Endothelial cell (in vitro differentiated cells): ENCODE results near the gene LAMTOR4. TPM values are rescaled to one million over a fixed set of nuclear protein-coding genes. Genes with fewer than 3 reads are reported as not detected.
A peak's percentile ranks its signal among the peaks of the same experiment; 100 is the strongest.

ENCODE experiments used
- DNase-seq: peaks from one replicate; pipeline ENCODE4 v3.0.0; 2021; ENCODE audit warnings: low spot score
- H3K27ac Mint-ChIP-seq: one replicate; pipeline ENCODE4 v1.8.0; 2021; ENCODE audit warnings: mixed read lengths, inconsistent platforms; ENCODE audit not compliant: unreplicated experiment
- H3K27me3 Mint-ChIP-seq: one replicate; pipeline ENCODE4 v1.8.0; 2021; ENCODE audit warnings: mild to moderate bottlenecking, moderate library complexity, mixed read lengths, inconsistent platforms; ENCODE audit not compliant: unreplicated experiment
- H3K36me3 Mint-ChIP-seq: one replicate; pipeline ENCODE4 v1.8.0; 2021; ENCODE audit warnings: mild to moderate bottlenecking, low read depth, mixed read lengths, inconsistent platforms; ENCODE audit not compliant: unreplicated experiment
- H3K4me1 Mint-ChIP-seq: one replicate; pipeline ENCODE4 v1.8.0; 2021; ENCODE audit warnings: mild to moderate bottlenecking, mixed read lengths, inconsistent platforms; ENCODE audit not compliant: unreplicated experiment
- H3K4me3 Mint-ChIP-seq: one replicate; pipeline ENCODE4 v1.8.0; 2021; ENCODE audit warnings: mild to moderate bottlenecking, mixed read lengths, inconsistent platforms; ENCODE audit not compliant: unreplicated experiment
- H3K9me3 Mint-ChIP-seq: one replicate; pipeline ENCODE4 v1.8.0; 2021; ENCODE audit warnings: mixed read lengths, inconsistent platforms; ENCODE audit not compliant: unreplicated experiment
- CTCF ChIP-seq: fragments of 200-600 bp; sonication (generic); IDR thresholded peaks from one replicate; pipeline ENCODE4 v1.5.0; 2021; ENCODE audit warnings: antibody characterized with exemption; ENCODE audit not compliant: unreplicated experiment
- total RNA-seq: library from RNA; stranded (reverse); fragmentation: NEBNext Ultra II Directional; extraction: Animal tissue kit (Norgen Biotek cat#: 25700); gene quantifications from one replicate; pipeline ENCODE4 v1.2.1, GENCODE V29; 2021; ENCODE audit not compliant: unreplicated experiment

LAMTOR4 gene
- total RNA-seq, 1 donor from 2014 or later, result 68.6 TPM

GRCh38 chr7:100109521-100110163 lies 39.1 kb upstream of the LAMTOR4 start:
- TF ChIP-seq CTCF, result no peak
- peaks cover 41% of the 10 kb centered on the region for H3K36me3 Mint-ChIP-seq
- H3K4me3 Mint-ChIP-seq, result peak overlapping the region; percentile 11
- peaks cover 5% of the 10 kb centered on the region for H3K27me3 Mint-ChIP-seq
- DNase-seq, result no peak
- H3K4me1 Mint-ChIP-seq, result peaks cover 2% of the 10 kb centered on the region
- H3K27ac Mint-ChIP-seq, result no peak overlapping the region
- H3K9me3 Mint-ChIP-seq, result no peaks in the 10 kb centered on the region

DNA sequence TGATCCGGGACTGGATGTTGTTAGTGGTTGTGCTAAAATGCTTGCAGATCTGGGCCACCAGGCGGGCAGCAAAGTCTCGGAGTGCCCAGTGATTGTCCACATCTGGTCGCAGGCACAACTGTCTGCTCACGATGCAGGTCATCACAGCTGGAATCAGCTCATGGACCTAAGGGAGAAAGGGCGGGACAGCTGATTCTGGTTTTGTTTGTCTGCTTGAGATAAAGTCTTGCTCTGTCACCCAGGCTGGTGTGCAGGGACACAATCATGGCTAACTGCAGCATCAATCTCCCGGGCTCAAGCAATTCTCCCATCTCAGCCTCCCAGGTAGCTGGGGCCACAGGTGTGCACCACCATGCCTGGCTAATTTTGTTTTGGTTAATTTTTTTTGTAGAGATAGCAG lies 37.6 kb upstream of the LAMTOR4 start:
- DNase-seq, result no peak
- Mint-ChIP-seq H3K4me3 (peak overlapping the region; percentile 86), H3K27me3 (peaks cover 6% of the 10 kb centered on the region), H3K27ac (no peak overlapping the region), H3K4me1 (peaks cover 2% of the 10 kb centered on the region), H3K9me3 (no peaks in the 10 kb centered on the region), H3K36me3 (peaks cover 45% of the 10 kb centered on the region)
- TF ChIP-seq CTCF, result no peak

DNA sequence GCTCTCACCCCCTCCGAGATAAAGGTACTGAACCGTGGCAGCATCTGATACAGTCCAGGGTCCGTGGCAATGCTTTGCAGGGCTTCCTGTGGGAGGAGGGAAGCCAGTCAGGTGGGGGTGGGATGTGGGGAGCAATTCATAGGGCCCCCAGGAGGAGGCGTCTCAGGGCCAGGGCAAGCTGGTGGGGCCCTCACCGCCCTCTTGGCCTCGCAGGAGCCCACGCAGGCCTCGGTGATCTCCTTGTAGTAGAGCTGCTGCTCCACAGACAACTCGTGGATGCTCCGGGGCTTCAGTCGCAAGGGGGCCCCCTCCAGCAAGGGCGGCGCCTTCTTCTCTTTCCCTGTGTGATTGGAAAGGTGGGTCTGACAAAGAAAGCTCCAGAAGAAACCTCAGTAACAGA lies 36.8 kb upstream of the LAMTOR4 start:
- H3K27me3 Mint-ChIP-seq, result peaks cover 6% of the 10 kb centered on the region
- TF ChIP-seq CTCF, result no peak
- H3K36me3 Mint-ChIP-seq, result peaks cover 41% of the 10 kb centered on the region
- no peak for DNase-seq
- no peak overlapping the region for H3K4me3 Mint-ChIP-seq
- no peaks in the 10 kb centered on the region for H3K9me3 Mint-ChIP-seq
- peaks cover 2% of the 10 kb centered on the region for H3K4me1 Mint-ChIP-seq
- H3K27ac Mint-ChIP-seq, result no peak overlapping the region

DNA sequence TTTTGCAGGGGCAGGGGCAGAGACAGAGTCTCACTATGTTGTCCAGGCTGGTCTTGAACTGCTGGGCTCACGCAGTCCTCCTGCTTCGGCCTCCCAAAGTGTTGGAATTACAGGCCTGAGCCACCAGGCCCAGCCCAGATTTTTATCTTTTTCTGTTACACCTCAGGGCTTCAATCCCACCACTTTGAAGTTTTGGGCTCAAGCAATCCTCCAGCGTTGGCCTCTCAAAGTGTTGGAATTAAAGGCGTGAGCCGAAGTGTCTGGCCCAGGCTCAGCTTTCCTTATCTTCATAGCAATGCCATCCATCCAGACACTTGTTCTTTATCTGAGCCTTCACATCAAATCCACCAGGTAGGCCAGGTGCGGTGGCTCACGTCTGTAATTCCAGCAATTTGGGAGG lies 33.7 kb upstream of the LAMTOR4 start:
- Mint-ChIP-seq H3K4me1 (peaks cover 13% of the 10 kb centered on the region), H3K36me3 (peaks cover 29% of the 10 kb centered on the region), H3K9me3 (no peaks in the 10 kb centered on the region), H3K27me3 (peaks cover 6% of the 10 kb centered on the region), H3K4me3 (peak overlapping the region; percentile 51), H3K27ac (no peak overlapping the region)
- no peak for TF ChIP-seq CTCF
- no peak for DNase-seq

- Mint-ChIP-seq H3K36me3 (peaks cover 8% of the 10 kb centered on the region), H3K27me3 (peaks cover 7% of the 10 kb centered on the region), H3K4me1 (peaks cover 21% of the 10 kb centered on the region), H3K27ac (peak overlapping the region; percentile 96), H3K4me3 (peak overlapping the region; percentile 99), H3K9me3 (no peaks in the 10 kb centered on the region)
- no peak for TF ChIP-seq CTCF
- no peak for DNase-seq
Measured at GRCh38 chr7:100118388-100119071, 30.2 kb upstream of the LAMTOR4 start.
